Osteocyte (in vitro differentiated cells): ENCODE results near the gene EIF5A. TPM values are rescaled to one million over a fixed set of nuclear protein-coding genes. Genes with fewer than 3 reads are reported as not detected.

Source experiments
- DNase-seq: peaks from one replicate; pipeline ENCODE4 v3.0.0; 2021; ENCODE audit warnings: mixed read lengths; ENCODE audit not compliant: unreplicated experiment; ENCODE audit errors: extremely low spot score
- H3K27ac Mint-ChIP-seq: one replicate; pipeline ENCODE4 v1.8.0; 2021; ENCODE audit warnings: mild to moderate bottlenecking, mixed read lengths; ENCODE audit not compliant: unreplicated experiment
- H3K27me3 Mint-ChIP-seq: one replicate; pipeline ENCODE4 v1.8.0; 2021; ENCODE audit warnings: mixed read lengths; ENCODE audit not compliant: unreplicated experiment
- H3K36me3 Mint-ChIP-seq: one replicate; pipeline ENCODE4 v1.8.0; 2021; ENCODE audit warnings: mixed read lengths; ENCODE audit not compliant: unreplicated experiment
- H3K4me1 Mint-ChIP-seq: one replicate; pipeline ENCODE4 v1.8.0; 2021; ENCODE audit warnings: mixed read lengths; ENCODE audit not compliant: unreplicated experiment
- H3K4me3 Mint-ChIP-seq: one replicate; pipeline ENCODE4 v1.8.0; 2021; ENCODE audit warnings: mild to moderate bottlenecking, moderate library complexity, mixed read lengths; ENCODE audit not compliant: unreplicated experiment
- H3K9me3 Mint-ChIP-seq: one replicate; pipeline ENCODE4 v1.8.0; 2021; ENCODE audit warnings: mixed read lengths; ENCODE audit not compliant: unreplicated experiment
- total RNA-seq: library from RNA; stranded (reverse); gene quantifications from 2 replicates; pipeline ENCODE4 v1.2.1, GENCODE V29; 2021
- TF ChIP-seq, protein P1 (sequence below): fragments of 200-600 bp; sonication (generic); IDR thresholded peaks from 2 replicates; pipeline ENCODE4 v1.5.0; 2021; ENCODE audit warnings: antibody characterized with exemption, mild to moderate bottlenecking, moderate library complexity

EIF5A gene
- total RNA-seq, 1 donor from 2014 or later, result 352 TPM

DNA sequence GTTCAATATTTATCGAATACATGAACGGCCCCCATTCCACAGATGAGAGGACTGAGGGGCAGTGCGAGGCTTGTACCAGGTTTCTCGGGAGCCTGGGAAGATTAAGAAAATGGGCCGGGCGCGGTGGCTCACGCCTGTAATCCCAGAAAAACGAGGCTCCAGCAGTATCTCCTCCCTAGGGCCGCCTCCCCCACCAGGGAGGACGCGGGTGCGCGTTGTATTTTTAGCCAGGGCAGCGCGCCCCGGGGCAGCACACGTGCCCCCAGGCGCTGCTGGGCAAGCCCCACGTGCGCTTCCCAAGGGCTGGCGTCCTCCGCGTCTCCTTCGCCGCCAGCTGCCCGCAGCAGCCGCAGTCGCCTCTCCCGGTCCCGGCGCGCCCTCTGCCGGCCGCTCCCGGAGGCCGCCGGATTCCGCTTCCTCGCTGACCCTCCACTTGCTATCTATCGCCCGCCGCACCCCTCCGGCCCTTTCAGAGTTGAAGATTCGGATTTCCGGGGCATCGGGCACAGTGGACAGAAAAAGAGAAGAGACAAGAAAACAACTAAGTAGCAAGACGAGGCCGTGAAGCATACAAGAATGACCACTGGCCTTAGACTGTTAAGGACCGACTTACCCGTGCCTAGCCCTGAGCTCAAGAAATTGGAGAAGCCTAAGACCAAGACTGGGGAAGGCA is 11.1 kb upstream of the EIF5A start:
- TF ChIP-seq, protein P1, sequence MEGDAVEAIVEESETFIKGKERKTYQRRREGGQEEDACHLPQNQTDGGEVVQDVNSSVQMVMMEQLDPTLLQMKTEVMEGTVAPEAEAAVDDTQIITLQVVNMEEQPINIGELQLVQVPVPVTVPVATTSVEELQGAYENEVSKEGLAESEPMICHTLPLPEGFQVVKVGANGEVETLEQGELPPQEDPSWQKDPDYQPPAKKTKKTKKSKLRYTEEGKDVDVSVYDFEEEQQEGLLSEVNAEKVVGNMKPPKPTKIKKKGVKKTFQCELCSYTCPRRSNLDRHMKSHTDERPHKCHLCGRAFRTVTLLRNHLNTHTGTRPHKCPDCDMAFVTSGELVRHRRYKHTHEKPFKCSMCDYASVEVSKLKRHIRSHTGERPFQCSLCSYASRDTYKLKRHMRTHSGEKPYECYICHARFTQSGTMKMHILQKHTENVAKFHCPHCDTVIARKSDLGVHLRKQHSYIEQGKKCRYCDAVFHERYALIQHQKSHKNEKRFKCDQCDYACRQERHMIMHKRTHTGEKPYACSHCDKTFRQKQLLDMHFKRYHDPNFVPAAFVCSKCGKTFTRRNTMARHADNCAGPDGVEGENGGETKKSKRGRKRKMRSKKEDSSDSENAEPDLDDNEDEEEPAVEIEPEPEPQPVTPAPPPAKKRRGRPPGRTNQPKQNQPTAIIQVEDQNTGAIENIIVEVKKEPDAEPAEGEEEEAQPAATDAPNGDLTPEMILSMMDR, result peak; percentile 98
- H3K4me3 Mint-ChIP-seq, result peak overlapping the region; percentile 22
- peak; percentile 94 for DNase-seq
- no peaks in the 10 kb centered on the region for H3K36me3 Mint-ChIP-seq
- no peak overlapping the region for H3K27ac Mint-ChIP-seq
- no peaks in the 10 kb centered on the region for H3K9me3 Mint-ChIP-seq
- H3K4me1 Mint-ChIP-seq, result peaks cover 24% of the 10 kb centered on the region
- peaks cover 42% of the 10 kb centered on the region for H3K27me3 Mint-ChIP-seq

- TF ChIP-seq, protein P1, result no peak
- H3K4me1 Mint-ChIP-seq, result peaks cover 9% of the 10 kb centered on the region
- no peaks in the 10 kb centered on the region for H3K36me3 Mint-ChIP-seq
- H3K4me3 Mint-ChIP-seq, result no peak overlapping the region
- no peak overlapping the region for H3K27ac Mint-ChIP-seq
- peaks cover 12% of the 10 kb centered on the region for H3K27me3 Mint-ChIP-seq
- no peak for DNase-seq
- H3K9me3 Mint-ChIP-seq, result no peaks in the 10 kb centered on the region
These were observed 3.2 kb upstream of the EIF5A start for GRCh38 chr17:7304179-7304578.

- DNase-seq, result no peak
- H3K9me3 Mint-ChIP-seq, result no peaks in the 10 kb centered on the region
- H3K27ac Mint-ChIP-seq, result peak overlapping the region; percentile 100
- peak overlapping the region; percentile 85 for H3K4me3 Mint-ChIP-seq
- peaks cover 30% of the 10 kb centered on the region for H3K36me3 Mint-ChIP-seq
- TF ChIP-seq, protein P1, result peak; percentile 14
- peaks cover 30% of the 10 kb centered on the region for H3K4me1 Mint-ChIP-seq
- H3K27me3 Mint-ChIP-seq, result no peaks in the 10 kb centered on the region
These were observed 527 bp downstream of the EIF5A start for GRCh38 chr17:7307686-7308624.

- no peaks in the 10 kb centered on the region for H3K9me3 Mint-ChIP-seq
- peaks cover 33% of the 10 kb centered on the region for H3K4me1 Mint-ChIP-seq
- TF ChIP-seq, protein P1, result no peak
- peak overlapping the region; percentile 91 for H3K27ac Mint-ChIP-seq
- no peak for DNase-seq
- H3K36me3 Mint-ChIP-seq, result peaks cover 34% of the 10 kb centered on the region
- no peaks in the 10 kb centered on the region for H3K27me3 Mint-ChIP-seq
- H3K4me3 Mint-ChIP-seq, result peak overlapping the region; percentile 85
These were observed 1.4 kb downstream of the EIF5A start for GRCh38 chr17:7308625-7309433.
